Measurements from ENCODE around the gene POU2F3. TPM values are rescaled to one million over a fixed set of nuclear protein-coding genes. Genes with fewer than 3 reads are reported as not detected.

The POU2F3 gene
- total RNA-seq, 1 donor from 2014 or later = not detected

DNA sequence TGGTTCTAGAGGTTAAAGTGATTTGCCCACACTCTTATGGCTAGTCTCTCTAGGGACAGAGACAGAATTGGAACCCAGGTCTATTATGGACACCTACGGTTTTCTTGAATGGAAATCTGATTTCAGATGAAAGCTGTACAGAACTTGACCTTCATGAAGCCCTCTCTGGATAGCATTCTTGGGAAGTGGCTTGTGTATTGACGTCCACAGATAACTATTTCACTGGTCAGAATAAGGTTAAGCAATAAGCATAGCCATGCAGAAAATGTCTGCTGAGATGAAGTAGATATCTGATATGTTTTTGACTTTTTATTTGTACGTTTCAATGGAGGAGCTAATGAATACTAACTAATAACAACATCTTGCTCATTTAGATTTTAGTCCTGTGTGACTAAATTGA, 86.3 kb downstream of the POU2F3 start:
- POLR2A ChIA-PET = no interaction called here
- Mint-ChIP-seq H3K27ac (no peak overlapping the region), H3K36me3 (ENCODE audit: low read depth) (no peaks in the 10 kb centered on the region), H3K4me3 (peak overlapping the region; percentile 66), H3K4me1 (peaks cover 20% of the 10 kb centered on the region), H3K9me3 (no peaks in the 10 kb centered on the region), H3K27me3 (peaks cover 50% of the 10 kb centered on the region)
- no peak for TF ChIP-seq CTCF (IDR thresholded peaks at IDR 0.05)
- intact Hi-C loops (cut with micrococcal nuclease) = no loop called here
- ATAC-seq (ENCODE audit: low read depth) = no peak
- DNase-seq = no peak
- CTCF ChIA-PET = interaction anchor here (1.1 kb wide), 1 partner anchor 9 kb away, joined by 3 read pairs; no protein-coding TSS in a partner anchor

- H3K4me1 Mint-ChIP-seq = peaks cover 20% of the 10 kb centered on the region
- no peaks in the 10 kb centered on the region for H3K9me3 Mint-ChIP-seq
- TF ChIP-seq CTCF (IDR thresholded peaks at IDR 0.05) = no peak
- ChIA-PET POLR2A (no interaction called here), CTCF (interaction anchor here (1.0 to 1.1 kb wide), 2 partner anchors 8 to 24 kb away, joined by 3 to 4 read pairs; no protein-coding TSS in a partner anchor)
- H3K4me3 Mint-ChIP-seq = no peak overlapping the region
- ATAC-seq (ENCODE audit: low read depth) (no peak), DNase-seq (no peak)
- intact Hi-C loops (cut with micrococcal nuclease) = no loop called here
- H3K27me3 Mint-ChIP-seq = peaks cover 49% of the 10 kb centered on the region
- H3K36me3 Mint-ChIP-seq (ENCODE audit: low read depth) = no peaks in the 10 kb centered on the region
- no peak overlapping the region for H3K27ac Mint-ChIP-seq
Observed at GRCh38 chr11:120326845-120327281, 86.9 kb downstream of the POU2F3 start.

DNA sequence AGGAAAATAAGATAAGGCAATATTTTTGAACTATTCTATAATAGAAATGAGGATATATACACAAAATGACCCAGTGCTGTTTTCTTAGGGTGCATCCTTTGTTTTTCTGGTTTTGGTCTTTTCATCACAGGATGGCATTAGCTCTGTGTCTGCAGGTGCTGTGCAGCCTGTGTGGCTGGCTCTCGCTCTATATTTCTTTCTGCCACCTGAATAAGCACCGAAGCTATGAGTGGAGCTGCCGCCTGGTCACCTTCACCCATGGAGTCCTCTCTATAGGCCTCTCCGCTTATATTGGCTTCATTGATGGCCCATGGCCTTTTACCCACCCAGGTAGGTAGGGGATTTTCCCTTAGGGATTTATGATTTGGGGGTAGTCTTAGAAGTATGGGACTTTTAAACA, 87.4 kb downstream of the POU2F3 start:
- ATAC-seq (ENCODE audit: low read depth) (no peak), DNase-seq (no peak)
- POLR2A ChIA-PET = no interaction called here
- Mint-ChIP-seq H3K27me3 (peaks cover 46% of the 10 kb centered on the region), H3K4me3 (no peak overlapping the region), H3K9me3 (no peaks in the 10 kb centered on the region), H3K36me3 (ENCODE audit: low read depth) (no peaks in the 10 kb centered on the region), H3K27ac (no peak overlapping the region), H3K4me1 (peaks cover 20% of the 10 kb centered on the region)
- CTCF ChIA-PET = interaction anchor here (1.0 to 1.1 kb wide), 2 partner anchors 8 to 24 kb away, joined by 3 to 4 read pairs; no protein-coding TSS in a partner anchor
- intact Hi-C loops (cut with micrococcal nuclease) = no loop called here
- TF ChIP-seq CTCF (IDR thresholded peaks at IDR 0.05) = no peak

GRCh38 chr11:120329556-120329955, 89.6 kb downstream of the POU2F3 start:
- intact Hi-C loops (cut with micrococcal nuclease) = no loop called here
- TF ChIP-seq CTCF (IDR thresholded peaks at IDR 0.05) = no peak
- CTCF ChIA-PET = no interaction called here
- Mint-ChIP-seq H3K27ac (no peak overlapping the region), H3K4me3 (no peak overlapping the region), H3K4me1 (peaks cover 20% of the 10 kb centered on the region), H3K9me3 (no peaks in the 10 kb centered on the region), H3K27me3 (peaks cover 41% of the 10 kb centered on the region), H3K36me3 (ENCODE audit: low read depth) (no peaks in the 10 kb centered on the region)
- ATAC-seq (ENCODE audit: low read depth) = no peak
- no peak for DNase-seq
- POLR2A ChIA-PET = no interaction called here

DNA sequence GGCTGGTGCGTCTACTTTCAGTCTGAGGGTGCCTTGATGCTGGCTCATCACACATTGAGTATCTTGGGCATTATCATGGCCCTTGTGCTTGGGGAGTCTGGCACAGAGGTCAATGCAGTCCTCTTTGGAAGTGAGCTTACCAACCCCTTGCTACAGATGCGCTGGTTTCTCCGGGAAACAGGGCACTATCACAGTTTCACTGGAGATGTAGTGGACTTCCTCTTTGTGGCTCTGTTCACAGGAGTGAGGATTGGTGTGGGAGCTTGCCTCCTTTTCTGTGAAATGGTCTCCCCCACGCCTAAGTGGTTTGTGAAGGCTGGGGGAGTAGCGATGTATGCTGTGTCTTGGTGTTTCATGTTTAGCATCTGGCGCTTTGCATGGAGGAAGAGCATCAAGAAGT, 90.1 kb downstream of the POU2F3 start:
- Mint-ChIP-seq H3K36me3 (ENCODE audit: low read depth) (no peaks in the 10 kb centered on the region), H3K4me1 (peaks cover 18% of the 10 kb centered on the region), H3K9me3 (no peaks in the 10 kb centered on the region), H3K27ac (no peak overlapping the region), H3K27me3 (peaks cover 38% of the 10 kb centered on the region), H3K4me3 (no peak overlapping the region)
- ATAC-seq (ENCODE audit: low read depth) (no peak), DNase-seq (no peak)
- CTCF ChIA-PET = no interaction called here
- intact Hi-C loops (cut with micrococcal nuclease) = loop anchor here (10.0 kb wide), 1 partner anchor 695 kb away; the partner anchor contains the start of gene TBCEL
- POLR2A ChIA-PET = no interaction called here
- no peak for TF ChIP-seq CTCF (IDR thresholded peaks at IDR 0.05)
